ENCODE data around the gene SLC43A3. TPM values are rescaled to one million over a fixed set of nuclear protein-coding genes. Genes with fewer than 3 reads are reported as not detected.
A peak's percentile ranks its signal among the peaks of the same experiment; 100 is the strongest.

The SLC43A3 gene
- polyA plus RNA-seq, 5 donors = 36.9 to 47.7 (median 39.3) TPM

GRCh38 chr11:57432149-57432561 is 5.2 kb upstream of the SLC43A3 start:
- DNase-seq = no peak

GRCh38 chr11:57430952-57431351 is 4.0 kb upstream of the SLC43A3 start:
- no peak for DNase-seq

GRCh38 chr11:57429946-57430345 is 3.0 kb upstream of the SLC43A3 start:
- no peak for DNase-seq

- DNase-seq = no peak
Measured at GRCh38 chr11:57428643-57429042, 1.7 kb upstream of the SLC43A3 start.

- peak; percentile 61 to 66 for DNase-seq
Measured at GRCh38 chr11:57427727-57428082, 784 bp upstream of the SLC43A3 start.

- peak in 1 of 2 donors; percentile 16 for DNase-seq
Measured at GRCh38 chr11:57426439-57426928, 437 bp downstream of the SLC43A3 start.

GRCh38 chr11:57425565-57426438 is 1.1 kb downstream of the SLC43A3 start:
- DNase-seq = peak in 1 of 2 donors; percentile 9

GRCh38 chr11:57424792-57425564 is 1.9 kb downstream of the SLC43A3 start:
- DNase-seq = peak in 1 of 2 donors; percentile 30

GRCh38 chr11:57424137-57424791 is 2.7 kb downstream of the SLC43A3 start:
- no peak for DNase-seq

GRCh38 chr11:57422669-57423068 is 4.3 kb downstream of the SLC43A3 start:
- no peak for DNase-seq

DNA sequence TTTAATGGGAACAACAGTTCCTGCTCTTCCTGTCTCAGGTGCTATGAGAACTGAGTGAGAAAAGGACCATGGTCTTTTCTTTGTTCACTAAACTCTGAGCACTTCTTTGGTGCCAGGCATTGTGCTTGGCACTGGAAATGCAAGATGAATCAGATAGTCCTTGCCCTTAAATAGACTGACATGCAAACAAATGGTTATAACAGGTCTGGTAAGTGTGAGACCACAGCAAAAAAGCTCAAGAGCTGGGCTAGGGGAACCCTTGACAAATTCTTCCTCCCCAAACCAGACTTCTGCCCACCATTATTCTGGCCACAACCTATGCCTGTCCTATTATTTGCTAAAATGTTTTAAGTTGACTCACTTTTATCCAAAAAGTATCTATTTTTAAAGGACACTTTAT is 5.1 kb downstream of the SLC43A3 start:
- DNase-seq = no peak

DNA sequence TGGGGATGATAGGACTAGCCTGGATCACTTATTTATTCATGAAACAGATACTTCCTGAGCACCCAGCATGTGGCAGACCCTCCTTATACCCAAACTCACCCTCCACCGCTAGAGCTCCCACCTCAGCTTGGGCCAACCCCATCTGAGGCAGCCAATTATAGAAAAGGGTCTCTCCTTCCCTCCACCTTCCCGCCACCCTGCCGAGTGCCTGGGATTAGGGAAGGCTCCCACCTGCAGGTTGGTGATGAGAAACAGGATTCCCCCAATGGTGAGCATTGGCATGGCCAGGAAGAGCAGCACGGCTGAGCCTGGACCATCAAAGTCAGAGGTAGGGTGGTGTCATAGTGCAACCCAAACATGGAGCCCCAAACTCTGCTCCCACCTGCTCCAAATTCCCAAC is 5.9 kb downstream of the SLC43A3 start:
- DNase-seq = no peak

DNA sequence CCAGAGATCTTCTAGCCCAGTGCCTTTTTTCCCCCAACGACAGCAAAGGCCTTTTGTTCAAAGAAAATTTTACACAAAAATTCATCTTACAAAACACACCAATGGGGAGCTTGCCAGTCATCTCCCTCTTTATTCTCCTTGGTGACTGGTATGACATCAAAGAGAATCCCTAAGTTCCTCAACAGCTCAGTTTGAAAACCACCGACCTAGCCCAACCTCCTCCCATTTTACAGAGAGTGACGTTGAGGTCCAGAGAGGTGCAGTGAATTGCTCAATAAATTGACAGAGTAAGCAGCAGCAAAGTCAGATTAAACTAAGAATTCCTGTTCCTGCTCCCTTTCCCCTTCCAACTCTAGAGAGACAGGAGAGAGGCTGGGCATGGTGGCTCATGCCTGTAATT is 7.8 kb downstream of the SLC43A3 start:
- no peak for DNase-seq

DNA sequence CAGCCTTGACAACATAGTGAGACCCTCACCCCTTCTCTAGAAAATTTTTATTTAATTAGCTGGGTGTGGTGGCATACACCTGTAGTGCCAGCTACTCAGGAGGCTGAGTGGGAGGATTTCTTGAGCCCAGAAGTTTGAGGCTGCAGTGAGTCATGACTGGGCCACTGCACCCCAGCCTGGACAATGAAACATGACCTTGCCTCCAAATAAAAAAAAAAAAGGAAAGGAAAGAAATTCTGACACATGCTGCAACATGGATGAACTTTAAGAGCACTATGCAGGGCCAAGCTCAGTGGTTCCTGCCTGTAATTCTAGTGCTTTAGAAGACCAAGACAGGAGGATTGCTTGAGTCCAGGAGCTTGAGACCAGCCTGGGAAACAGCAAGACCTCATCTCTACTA is 8.8 kb downstream of the SLC43A3 start:
- DNase-seq = no peak

- DNase-seq = peak in 1 of 2 donors; percentile 50
Measured at GRCh38 chr11:57417056-57417455, 9.9 kb downstream of the SLC43A3 start.

DNA sequence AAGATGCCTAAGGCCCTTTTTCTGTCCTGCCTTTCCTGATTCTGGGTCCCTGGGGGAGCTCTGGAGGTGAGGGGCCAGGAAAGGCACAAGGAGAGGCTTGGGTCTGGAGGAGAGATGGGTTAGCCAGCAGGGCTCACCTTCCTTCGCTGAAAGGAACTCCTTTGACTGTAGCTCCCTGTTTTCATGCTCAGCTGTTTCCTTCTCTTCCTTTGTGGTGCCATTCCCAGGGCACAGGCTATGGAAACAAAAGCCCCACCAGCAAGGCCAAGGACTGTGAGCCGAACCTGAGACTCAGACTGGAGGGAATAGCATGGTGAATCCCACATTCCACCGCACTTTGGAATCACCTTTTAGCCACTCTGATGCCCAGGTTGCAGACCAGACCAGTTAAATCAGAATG is 10.5 kb downstream of the SLC43A3 start:
- no peak for DNase-seq

DNA sequence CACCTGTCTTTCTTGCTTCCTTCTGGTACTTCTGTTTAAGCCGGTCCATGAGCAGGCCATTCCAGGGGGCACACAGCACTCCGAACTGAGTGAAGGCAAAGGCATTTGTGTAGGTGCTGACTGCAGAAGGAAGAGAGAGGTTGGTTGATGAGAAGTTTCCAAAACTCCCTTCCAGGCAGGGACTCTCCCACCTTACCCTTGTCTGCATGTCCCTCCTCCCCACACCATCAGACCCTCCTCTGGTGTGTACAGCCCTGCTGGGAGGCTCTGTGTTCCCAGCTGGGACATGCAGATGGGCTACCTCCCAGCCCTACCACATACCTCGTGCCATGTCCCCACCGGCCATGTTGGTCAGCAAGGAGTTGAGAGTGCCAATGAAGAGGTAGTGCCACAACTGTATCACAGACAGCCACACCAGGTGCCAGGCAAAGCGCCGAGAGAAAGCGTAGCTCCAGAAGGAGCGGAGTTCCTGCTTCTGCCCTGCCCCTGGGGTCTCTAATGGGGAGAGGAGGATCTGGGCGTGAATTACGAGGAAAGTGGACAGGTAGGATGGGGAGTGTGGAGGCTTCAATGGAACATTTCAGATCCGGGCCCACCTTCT is 12.2 kb downstream of the SLC43A3 start:
- no peak for DNase-seq

GRCh38 chr11:57413681-57414080 is 13.2 kb downstream of the SLC43A3 start:
- DNase-seq = no peak

DNA sequence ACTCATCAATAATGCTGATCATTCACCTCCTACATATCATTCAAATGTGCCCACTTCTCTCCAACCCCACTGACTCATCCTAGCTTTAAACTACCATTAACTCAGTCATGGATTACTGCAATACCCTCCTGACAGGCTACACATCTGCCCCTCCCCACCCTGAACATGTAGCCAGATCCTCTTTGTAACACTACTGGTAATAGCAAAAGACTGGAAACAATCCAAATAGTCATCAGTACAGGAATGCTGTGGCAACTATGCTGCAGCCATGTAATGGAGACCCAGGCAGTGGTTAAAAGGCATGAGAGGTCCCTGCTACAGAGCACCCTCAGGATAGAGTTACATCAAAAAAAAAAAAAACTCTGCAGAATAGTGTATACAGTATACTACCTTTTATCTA is 16.6 kb downstream of the SLC43A3 start:
- DNase-seq = no peak

GRCh38 chr11:57409321-57410100 is 17.4 kb downstream of the SLC43A3 start:
- DNase-seq = no peak

GRCh38 chr11:57408771-57409170 is 18.1 kb downstream of the SLC43A3 start:
- DNase-seq = no peak

Data from right lung (tissue), 5 donors.